Measurements from ENCODE around the gene JAZF1. TPM values are rescaled to one million over a fixed set of nuclear protein-coding genes. Genes with fewer than 3 reads are reported as not detected.

Gene JAZF1
- total RNA-seq, 3 donors from 2014 or later = 8.6 to 27.4 (median 10.5) TPM

DNA sequence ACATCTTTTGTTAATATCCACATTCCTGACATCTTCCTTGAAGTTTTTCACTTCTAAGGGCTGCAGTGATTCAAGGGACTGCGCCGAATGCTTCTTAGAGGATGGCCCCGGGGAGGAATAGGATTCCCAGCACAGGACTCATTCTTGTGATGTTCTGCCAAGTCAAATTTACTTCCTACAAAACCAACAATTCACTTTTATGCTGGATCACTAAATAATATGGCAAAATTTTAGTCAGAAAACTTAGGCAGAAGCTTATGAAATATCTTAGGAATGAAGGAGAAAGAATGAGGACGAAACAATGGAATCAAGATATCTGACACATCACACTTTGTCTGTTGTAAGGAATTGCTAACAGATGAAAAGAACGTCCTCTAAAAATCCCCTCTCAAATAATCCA lies 151.5 kb downstream of the JAZF1 start:
- DNase-seq (ENCODE audit: low spot score in 2 of 2) = no peak
- intact Hi-C loops (cut with DNase I; ENCODE audit: low total_unique reads) = no loop called here
- no peaks in the 10 kb centered on the region for H3K36me3 ChIP-seq
- no peak overlapping the region for H3K4me3 ChIP-seq
- H3K27me3 ChIP-seq = no peaks in the 10 kb centered on the region
- no peak overlapping the region for H3K27ac ChIP-seq
- H3K9me3 ChIP-seq = no peaks in the 10 kb centered on the region
- TF ChIP-seq, protein P1, sequence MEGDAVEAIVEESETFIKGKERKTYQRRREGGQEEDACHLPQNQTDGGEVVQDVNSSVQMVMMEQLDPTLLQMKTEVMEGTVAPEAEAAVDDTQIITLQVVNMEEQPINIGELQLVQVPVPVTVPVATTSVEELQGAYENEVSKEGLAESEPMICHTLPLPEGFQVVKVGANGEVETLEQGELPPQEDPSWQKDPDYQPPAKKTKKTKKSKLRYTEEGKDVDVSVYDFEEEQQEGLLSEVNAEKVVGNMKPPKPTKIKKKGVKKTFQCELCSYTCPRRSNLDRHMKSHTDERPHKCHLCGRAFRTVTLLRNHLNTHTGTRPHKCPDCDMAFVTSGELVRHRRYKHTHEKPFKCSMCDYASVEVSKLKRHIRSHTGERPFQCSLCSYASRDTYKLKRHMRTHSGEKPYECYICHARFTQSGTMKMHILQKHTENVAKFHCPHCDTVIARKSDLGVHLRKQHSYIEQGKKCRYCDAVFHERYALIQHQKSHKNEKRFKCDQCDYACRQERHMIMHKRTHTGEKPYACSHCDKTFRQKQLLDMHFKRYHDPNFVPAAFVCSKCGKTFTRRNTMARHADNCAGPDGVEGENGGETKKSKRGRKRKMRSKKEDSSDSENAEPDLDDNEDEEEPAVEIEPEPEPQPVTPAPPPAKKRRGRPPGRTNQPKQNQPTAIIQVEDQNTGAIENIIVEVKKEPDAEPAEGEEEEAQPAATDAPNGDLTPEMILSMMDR (IDR thresholded peaks at IDR 0.05) = no peak
- TF ChIP-seq POLR2A (IDR thresholded peaks at IDR 0.05) (no peak), POLR2AphosphoS5 (IDR thresholded peaks at IDR 0.05) (no peak)
- no peaks in the 10 kb centered on the region for H3K4me1 ChIP-seq

- intact Hi-C loops (cut with DNase I; ENCODE audit: low total_unique reads) = no loop called here
Measured at GRCh38 chr7:28028471-28028870, 152.1 kb downstream of the JAZF1 start.

GRCh38 chr7:28026237-28026636 lies 154.4 kb downstream of the JAZF1 start:
- no peak for DNase-seq (ENCODE audit: low spot score in 2 of 2)
- H3K4me1 ChIP-seq = no peaks in the 10 kb centered on the region
- TF ChIP-seq POLR2A (IDR thresholded peaks at IDR 0.05) (no peak), POLR2AphosphoS5 (IDR thresholded peaks at IDR 0.05) (no peak)
- TF ChIP-seq, protein P1 (IDR thresholded peaks at IDR 0.05) = no peak
- H3K27me3 ChIP-seq = no peaks in the 10 kb centered on the region
- no peak overlapping the region for H3K4me3 ChIP-seq
- intact Hi-C loops (cut with DNase I; ENCODE audit: low total_unique reads) = no loop called here
- H3K27ac ChIP-seq = no peak overlapping the region
- no peaks in the 10 kb centered on the region for H3K36me3 ChIP-seq
- H3K9me3 ChIP-seq = no peaks in the 10 kb centered on the region

More at GRCh38 chr7:28028471-28028870, 152.1 kb downstream of the JAZF1 start:
- no peak overlapping the region for H3K27ac ChIP-seq
- no peaks in the 10 kb centered on the region for H3K27me3 ChIP-seq
- no peak for DNase-seq (ENCODE audit: low spot score in 2 of 2)
- no peaks in the 10 kb centered on the region for H3K36me3 ChIP-seq
- no peaks in the 10 kb centered on the region for H3K4me1 ChIP-seq
- no peak overlapping the region for H3K4me3 ChIP-seq
- TF ChIP-seq, protein P1 (IDR thresholded peaks at IDR 0.05) = no peak
- TF ChIP-seq POLR2AphosphoS5 (IDR thresholded peaks at IDR 0.05) (no peak), POLR2A (IDR thresholded peaks at IDR 0.05) (no peak)
- no peaks in the 10 kb centered on the region for H3K9me3 ChIP-seq

- Histone ChIP-seq H3K4me1 (no peaks in the 10 kb centered on the region), H3K36me3 (no peaks in the 10 kb centered on the region), H3K4me3 (no peak overlapping the region), H3K27ac (no peak overlapping the region), H3K9me3 (no peaks in the 10 kb centered on the region), H3K27me3 (no peaks in the 10 kb centered on the region)
- TF ChIP-seq POLR2A (IDR thresholded peaks at IDR 0.05) (no peak), POLR2AphosphoS5 (IDR thresholded peaks at IDR 0.05) (no peak)
- TF ChIP-seq, protein P1 (IDR thresholded peaks at IDR 0.05) = no peak
- intact Hi-C loops (cut with DNase I; ENCODE audit: low total_unique reads) = no loop called here
- DNase-seq (ENCODE audit: low spot score in 2 of 2) = no peak
Measured at GRCh38 chr7:28024786-28025334, 155.7 kb downstream of the JAZF1 start.

DNA sequence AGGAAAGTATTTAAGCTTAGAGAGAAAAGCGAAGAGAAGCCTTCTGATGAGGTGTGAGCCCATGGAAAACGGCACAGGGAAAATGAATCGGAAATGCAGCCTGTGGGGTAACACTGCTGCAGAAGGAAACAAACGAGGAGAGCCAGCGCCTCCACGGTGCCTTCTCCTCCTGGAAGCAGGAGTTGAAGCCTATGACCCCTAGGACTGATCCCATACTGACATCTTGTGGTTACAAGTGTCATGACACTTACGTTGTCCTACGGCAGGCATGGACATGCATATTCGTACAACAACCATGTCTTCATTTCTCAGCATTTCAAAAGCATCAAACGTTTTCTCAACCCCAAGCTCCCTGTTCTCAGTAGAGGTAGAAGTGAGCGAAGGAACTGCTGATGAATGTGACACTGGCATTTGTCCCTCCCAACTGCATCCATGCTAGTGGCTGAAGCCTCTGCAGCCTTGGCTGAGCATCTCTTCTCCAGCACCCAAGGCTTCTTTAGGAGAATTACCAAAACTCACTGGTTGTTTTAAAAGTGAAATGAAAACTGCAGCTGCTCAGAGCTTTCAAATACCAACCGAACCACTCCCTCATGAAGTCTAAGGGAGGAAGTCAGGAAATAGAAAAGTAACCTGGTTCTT lies 160.2 kb downstream of the JAZF1 start:
- H3K27ac ChIP-seq = no peak overlapping the region
- H3K27me3 ChIP-seq = no peaks in the 10 kb centered on the region
- no peaks in the 10 kb centered on the region for H3K4me1 ChIP-seq
- H3K9me3 ChIP-seq = no peaks in the 10 kb centered on the region
- no peaks in the 10 kb centered on the region for H3K36me3 ChIP-seq
- peak in 1 of 2 donors; percentile 47 for DNase-seq (ENCODE audit: low spot score in 2 of 2)
- intact Hi-C loops (cut with DNase I; ENCODE audit: low total_unique reads) = no loop called here
- TF ChIP-seq, protein P1 (IDR thresholded peaks at IDR 0.05) = peak; percentile 52 to 88 (median 84)
- TF ChIP-seq POLR2AphosphoS5 (IDR thresholded peaks at IDR 0.05) (peak in 1 of 3 donors; percentile 21), POLR2A (IDR thresholded peaks at IDR 0.05) (no peak)
- no peak overlapping the region for H3K4me3 ChIP-seq

All from breast epithelium (tissue), 4 donors.